Spleen (tissue), 7 donors: Measurements from ENCODE around the gene FSTL5.

Experiments
- POLR2A ChIP-seq, 3 donors: fragments of 450-650 bp; IDR thresholded peaks; one replicate each; pipeline ENCODE4 v1.5.1; 2017; ENCODE audit warnings: antibody characterized with exemption in 3 of 3, mild to moderate bottlenecking in 1 of 3
- POLR2AphosphoS5 ChIP-seq, 3 donors: sonication (generic); formaldehyde crosslinking; IDR thresholded peaks; one replicate each; pipeline ENCODE4 v1.5.1; 2017; ENCODE audit warnings: antibody characterized with exemption in 3 of 3
- TF ChIP-seq, protein P1 (sequence below), 11 experiments: fragments of 200-600 bp in 7 of 11; fragments of 450-650 bp in 4 of 11; sonication (generic) in 4 of 11; IDR thresholded peaks in 8 of 11; conservative IDR thresholded peaks in 3 of 11; 1 replicate in 7 of 11; 2 replicates in 4 of 11; pipeline versions ENCODE4 v1.4.0 to v1.8.0; 2016 to 2021; ENCODE audit warnings: antibody characterized with exemption in 11 of 11, inconsistent platforms in 4 of 11, mild to moderate bottlenecking in 1 of 11
- donor health status: DM: no; HTN: no; CAD: no; lungs with moderate emphysema.
- donor health status: DM: no; HTN: no; CAD: no.
- donor health status: DM: no; HTN: no; CAD: no.

DNA sequence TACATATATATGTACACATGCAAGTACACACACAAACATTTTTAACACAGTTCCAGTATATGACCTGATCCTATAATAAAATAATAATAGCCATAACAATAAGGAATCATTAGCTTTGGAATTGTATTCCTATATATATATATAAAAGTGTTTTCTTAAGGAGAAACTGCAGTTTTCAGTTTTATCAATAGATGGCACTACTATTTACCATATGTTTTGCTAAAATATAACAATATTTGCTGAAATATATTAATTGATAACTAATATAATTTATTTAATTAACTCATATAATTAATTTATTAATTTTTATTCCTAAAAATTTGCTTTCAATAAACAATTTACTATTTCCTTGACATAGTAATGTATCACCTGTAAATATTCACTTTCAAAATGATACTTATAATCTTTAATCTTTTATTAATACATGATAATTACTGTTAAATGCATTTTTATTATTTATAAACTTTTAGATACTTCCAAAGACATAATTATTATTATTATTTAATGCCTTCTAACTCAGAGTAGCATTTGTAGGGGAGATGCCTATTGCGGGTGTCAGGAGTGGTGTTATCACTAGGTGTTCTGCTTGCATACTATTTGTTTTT is 599.5 kb downstream of the FSTL5 start:
- TF ChIP-seq, protein P1, sequence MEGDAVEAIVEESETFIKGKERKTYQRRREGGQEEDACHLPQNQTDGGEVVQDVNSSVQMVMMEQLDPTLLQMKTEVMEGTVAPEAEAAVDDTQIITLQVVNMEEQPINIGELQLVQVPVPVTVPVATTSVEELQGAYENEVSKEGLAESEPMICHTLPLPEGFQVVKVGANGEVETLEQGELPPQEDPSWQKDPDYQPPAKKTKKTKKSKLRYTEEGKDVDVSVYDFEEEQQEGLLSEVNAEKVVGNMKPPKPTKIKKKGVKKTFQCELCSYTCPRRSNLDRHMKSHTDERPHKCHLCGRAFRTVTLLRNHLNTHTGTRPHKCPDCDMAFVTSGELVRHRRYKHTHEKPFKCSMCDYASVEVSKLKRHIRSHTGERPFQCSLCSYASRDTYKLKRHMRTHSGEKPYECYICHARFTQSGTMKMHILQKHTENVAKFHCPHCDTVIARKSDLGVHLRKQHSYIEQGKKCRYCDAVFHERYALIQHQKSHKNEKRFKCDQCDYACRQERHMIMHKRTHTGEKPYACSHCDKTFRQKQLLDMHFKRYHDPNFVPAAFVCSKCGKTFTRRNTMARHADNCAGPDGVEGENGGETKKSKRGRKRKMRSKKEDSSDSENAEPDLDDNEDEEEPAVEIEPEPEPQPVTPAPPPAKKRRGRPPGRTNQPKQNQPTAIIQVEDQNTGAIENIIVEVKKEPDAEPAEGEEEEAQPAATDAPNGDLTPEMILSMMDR (IDR thresholded peaks at IDR 0.05 in 8 of 11, conservative IDR thresholded peaks at IDR 0.05 in 3 of 11) = peak in 2 of 11 experiments; percentile 9 to 20
- TF ChIP-seq POLR2AphosphoS5 (IDR thresholded peaks at IDR 0.05) = no peak
- TF ChIP-seq POLR2A (IDR thresholded peaks at IDR 0.05) = no peak
